Caki2 (cell line): ENCODE measurements around the gene CD320. TPM values are rescaled to one million over a fixed set of nuclear protein-coding genes. Genes with fewer than 3 reads are reported as not detected.

Experiments used
- DNase-seq: peaks from one replicate; pipeline ENCODE4 v3.0.0-alpha.2; 2015; ENCODE audit warnings: low read depth
- in situ Hi-C: cut with HindIII; loops from 2 replicates; pipeline ENCODE4 v1.10.0; 2016; ENCODE audit warnings: low sequenced_read_pairs, low pct_unique_long_range_greater_than_20kb, mixed read lengths
- total RNA-seq: library from RNA; depleted of rRNA; stranded (reverse); fragments of >200 nt; shearing (Covaris generic); gene quantifications from 2 replicates; pipeline ENCODE4 v1.2.3, GENCODE V29; 2014; ENCODE audit warnings: low replicate concordance; rRNA removed

The CD320 gene
- total RNA-seq, 1 experiment from 2014 or later = 53.4 TPM

- no peak for DNase-seq
- in situ Hi-C loops = no loop called here
Measured at GRCh38 chr19:8261881-8262280, 46.3 kb downstream of the CD320 start.

- DNase-seq = no peak
- in situ Hi-C loops = no loop called here
Measured at GRCh38 chr19:8261347-8261746, 46.8 kb downstream of the CD320 start.

GRCh38 chr19:8259922-8260247 lies 48.3 kb downstream of the CD320 start:
- DNase-seq = no peak
- in situ Hi-C loops = no loop called here

GRCh38 chr19:8259142-8259921 lies 48.8 kb downstream of the CD320 start:
- in situ Hi-C loops = no loop called here
- no peak for DNase-seq

DNA sequence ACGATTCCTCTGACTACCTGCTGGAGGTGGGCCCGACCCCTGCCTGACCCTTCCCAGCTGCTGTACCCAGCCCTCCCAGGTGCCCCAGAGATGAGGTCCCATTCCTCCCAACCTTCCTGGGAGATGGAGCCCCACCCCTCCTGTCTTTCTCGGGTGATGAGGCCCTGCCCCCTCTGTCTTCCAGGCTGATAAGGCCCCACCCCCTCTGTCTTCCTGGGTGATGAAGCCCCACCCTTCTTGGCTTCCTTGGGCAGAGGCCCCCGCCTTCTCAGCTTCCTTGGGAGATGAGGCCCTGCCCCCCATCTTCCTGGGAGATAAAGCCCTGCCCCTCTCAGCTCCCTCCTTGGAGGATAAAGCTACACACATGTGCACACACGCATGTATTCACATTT lies 51.1 kb downstream of the CD320 start:
- DNase-seq = no peak
- in situ Hi-C loops = no loop called here

DNA sequence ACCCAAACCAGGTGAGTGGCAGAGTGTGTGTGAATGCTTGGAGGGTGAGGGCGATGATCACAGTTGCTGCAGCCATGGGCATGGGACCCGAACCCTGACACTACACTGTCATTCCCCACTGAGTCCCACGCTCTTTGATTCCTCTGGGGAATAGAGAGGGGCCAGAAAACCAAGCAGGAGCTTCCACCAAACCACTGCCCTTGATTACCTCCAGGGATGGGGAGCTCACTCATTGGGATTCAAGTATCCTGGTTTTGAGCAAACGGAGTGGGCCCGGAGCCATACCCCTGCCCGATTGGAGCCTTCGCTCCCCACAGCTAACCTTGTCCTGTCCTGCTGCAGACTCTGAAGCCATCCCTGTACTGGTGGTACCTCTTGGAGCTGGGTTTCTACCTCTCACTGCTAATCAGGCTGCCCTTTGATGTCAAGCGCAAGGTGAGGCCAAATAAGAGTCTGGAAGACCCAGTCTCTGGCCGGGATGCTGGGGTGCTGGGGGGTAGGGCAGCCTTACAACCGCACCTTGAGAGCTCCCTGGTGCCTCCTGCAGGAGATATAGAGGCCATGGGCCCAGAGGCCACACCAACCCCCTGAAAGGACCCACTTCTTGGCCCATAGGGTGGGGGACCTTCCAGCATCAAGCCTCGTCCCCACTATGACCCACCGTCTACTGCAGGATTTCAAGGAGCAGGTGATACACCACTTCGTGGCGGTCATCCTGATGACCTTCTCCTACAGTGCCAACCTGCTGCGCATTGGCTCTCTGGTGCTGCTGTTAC lies 51.7 kb downstream of the CD320 start:
- in situ Hi-C loops = no loop called here
- DNase-seq = no peak

- in situ Hi-C loops = no loop called here
- no peak for DNase-seq
Measured at GRCh38 chr19:8255426-8256125, 52.6 kb downstream of the CD320 start.

DNA sequence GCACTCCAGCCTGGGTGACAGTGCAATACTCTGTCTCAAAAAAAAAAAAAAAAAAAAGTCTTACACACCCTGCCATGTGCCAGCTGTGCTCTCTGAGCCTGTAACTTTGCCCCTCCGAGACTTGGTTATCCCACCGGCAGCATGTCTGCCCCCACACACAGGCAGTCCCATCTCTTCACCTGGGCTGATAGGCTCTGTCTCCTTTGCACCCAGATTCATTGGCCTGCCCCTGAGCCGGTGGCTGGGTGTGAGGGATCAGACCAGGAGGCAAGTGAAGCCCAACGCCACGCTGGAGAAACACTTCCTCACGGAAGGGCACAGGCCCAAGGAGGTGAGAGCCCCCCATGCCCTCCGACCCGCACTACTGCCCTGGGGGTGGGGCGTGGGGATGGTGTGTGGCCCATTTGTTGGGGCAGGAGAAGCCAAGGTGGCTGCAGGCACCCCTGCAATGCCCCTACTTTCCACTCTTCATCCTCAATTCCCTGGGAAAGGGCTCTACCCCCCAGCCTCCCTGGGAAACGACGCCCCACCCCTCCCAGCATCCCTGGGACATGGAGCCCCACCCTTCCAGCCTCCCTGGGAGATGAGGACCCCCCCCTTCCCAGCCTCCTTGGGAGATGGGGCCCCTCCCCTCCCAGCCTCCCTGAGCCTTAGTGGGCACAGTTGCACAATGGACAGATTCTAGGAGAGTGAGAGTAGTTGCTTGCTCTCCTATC lies 53.7 kb downstream of the CD320 start:
- in situ Hi-C loops = no loop called here
- DNase-seq = no peak

DNA sequence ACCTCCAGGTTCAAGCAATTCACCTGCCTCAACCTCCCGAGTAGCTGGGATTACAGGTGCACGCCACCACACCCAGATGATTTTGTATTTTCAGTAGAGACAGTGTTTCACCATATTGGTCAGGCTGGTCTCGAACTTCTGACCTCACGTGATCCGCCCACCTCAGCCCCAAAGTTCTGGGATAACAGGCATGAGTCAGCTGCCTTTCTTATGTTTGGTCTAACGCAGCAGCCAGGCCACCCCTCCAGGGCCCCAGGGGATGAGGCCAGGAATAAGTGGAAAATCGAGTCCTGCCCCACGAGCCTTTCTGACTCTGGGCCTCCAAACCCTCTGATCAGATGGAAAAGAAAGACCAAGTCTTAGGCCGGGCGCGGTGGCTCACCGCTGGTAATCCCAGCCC lies 54.5 kb downstream of the CD320 start:
- in situ Hi-C loops = no loop called here
- no peak for DNase-seq

- in situ Hi-C loops = no loop called here
- DNase-seq = peak; percentile 37
Measured at GRCh38 chr19:8252922-8253589, 55.1 kb downstream of the CD320 start.

Other genes starting within 250 kb of the CD320 start
- gene FBN3, start 158.8 kb downstream of the CD320 start, total RNA-seq = not detected in 2 replicates
- gene CERS4, start 99.0 kb downstream of the CD320 start, total RNA-seq = 1.8 and 4.4 TPM in 2 replicates
- 29.0 and 45.1 TPM in 2 replicates for gene NDUFA7, start 13.0 kb upstream of the CD320 start, total RNA-seq
- gene RPS28, start 13.1 kb upstream of the CD320 start, total RNA-seq = 303 and 373 TPM in 2 replicates
- 5.3 and 5.6 TPM in 2 replicates for gene KANK3, start 34.9 kb upstream of the CD320 start, total RNA-seq
- gene ANGPTL4, start 55.8 kb upstream of the CD320 start, total RNA-seq = 27.5 and 27.8 TPM in 2 replicates
- gene RAB11B, start 82.0 kb upstream of the CD320 start, total RNA-seq = 14.4 and 21.3 TPM in 2 replicates
- gene MARCHF2, start 104.9 kb upstream of the CD320 start, total RNA-seq = 47.5 and 58.4 TPM in 2 replicates
- gene HNRNPM, start 136.6 kb upstream of the CD320 start, total RNA-seq = 55.7 and 66.6 TPM in 2 replicates
- gene PRAM1, start 194.3 kb upstream of the CD320 start, total RNA-seq = not detected in 2 replicates
- 0.81 TPM in 1 of 2 replicates, not detected in the other for gene ZNF414, start 205.8 kb upstream of the CD320 start, total RNA-seq